ENCODE data around the gene ZNF90. TPM values are rescaled to one million over a fixed set of nuclear protein-coding genes. Genes with fewer than 3 reads are reported as not detected.
"Not testable (repeated sequence)": the region's sequence is repeated elsewhere in the genome, so short reads cannot be mapped to it uniquely, and the experiment has no call there.

Gene ZNF90
- total RNA-seq, 1 donor from 2014 or later: 23.7 TPM

- H3K36me3 Mint-ChIP-seq: peaks cover 51% of the 10 kb centered on the region
- no peak overlapping the region for H3K4me3 Mint-ChIP-seq
- no peaks in the 10 kb centered on the region for H3K27me3 Mint-ChIP-seq
- H3K9me3 Mint-ChIP-seq: peaks cover 12% of the 10 kb centered on the region
- no peak overlapping the region for H3K27ac Mint-ChIP-seq
- DNase-seq (ENCODE audit: extremely low spot score, unreplicated experiment): no peak
- no peaks in the 10 kb centered on the region for H3K4me1 Mint-ChIP-seq (ENCODE audit: unreplicated experiment)
- no peak for TF ChIP-seq CTCF (conservative IDR thresholded peaks at IDR 0.05)
These were observed 47.1 kb downstream of the ZNF90 start for GRCh38 chr19:20124879-20125278.

- H3K36me3 Mint-ChIP-seq: peaks cover 13% of the 10 kb centered on the region
- not testable (repeated sequence) for H3K4me3 Mint-ChIP-seq; H3K4me1 Mint-ChIP-seq (ENCODE audit: unreplicated experiment); H3K9me3 Mint-ChIP-seq; H3K27me3 Mint-ChIP-seq; H3K27ac Mint-ChIP-seq; DNase-seq (ENCODE audit: extremely low spot score, unreplicated experiment)
These were observed 55.1 kb downstream of the ZNF90 start for GRCh38 chr19:20132933-20133332.

- not testable (repeated sequence) for DNase-seq (ENCODE audit: extremely low spot score, unreplicated experiment); H3K36me3 Mint-ChIP-seq; H3K4me3 Mint-ChIP-seq; H3K27me3 Mint-ChIP-seq; H3K27ac Mint-ChIP-seq; H3K9me3 Mint-ChIP-seq; H3K4me1 Mint-ChIP-seq (ENCODE audit: unreplicated experiment)
These were observed 59.9 kb downstream of the ZNF90 start for GRCh38 chr19:20137714-20138113.

- no peak for TF ChIP-seq CTCF (conservative IDR thresholded peaks at IDR 0.05)
- no peak overlapping the region for H3K4me3 Mint-ChIP-seq
- no peaks in the 10 kb centered on the region for H3K27me3 Mint-ChIP-seq
- H3K36me3 Mint-ChIP-seq: no peaks in the 10 kb centered on the region
- no peak for DNase-seq (ENCODE audit: extremely low spot score, unreplicated experiment)
- no peaks in the 10 kb centered on the region for H3K9me3 Mint-ChIP-seq
- H3K4me1 Mint-ChIP-seq (ENCODE audit: unreplicated experiment): no peaks in the 10 kb centered on the region
- no peak overlapping the region for H3K27ac Mint-ChIP-seq
These were observed 73.9 kb downstream of the ZNF90 start for GRCh38 chr19:20151617-20152145.

- H3K4me1 Mint-ChIP-seq (ENCODE audit: unreplicated experiment); H3K36me3 Mint-ChIP-seq; H3K4me3 Mint-ChIP-seq; H3K9me3 Mint-ChIP-seq; H3K27me3 Mint-ChIP-seq; DNase-seq (ENCODE audit: extremely low spot score, unreplicated experiment); H3K27ac Mint-ChIP-seq: not testable (repeated sequence)
These were observed 74.7 kb downstream of the ZNF90 start for GRCh38 chr19:20152506-20152905.

GRCh38 chr19:20153281-20153680, 75.5 kb downstream of the ZNF90 start:
- Mint-ChIP-seq H3K4me3 (no peak overlapping the region), H3K36me3 (no peaks in the 10 kb centered on the region), H3K4me1 (ENCODE audit: unreplicated experiment) (no peaks in the 10 kb centered on the region), H3K27me3 (no peaks in the 10 kb centered on the region), H3K27ac (no peak overlapping the region), H3K9me3 (no peaks in the 10 kb centered on the region)
- TF ChIP-seq CTCF (conservative IDR thresholded peaks at IDR 0.05): no peak
- DNase-seq (ENCODE audit: extremely low spot score, unreplicated experiment): no peak

- Mint-ChIP-seq H3K9me3 (no peaks in the 10 kb centered on the region), H3K27me3 (no peaks in the 10 kb centered on the region), H3K4me3 (no peak overlapping the region), H3K36me3 (no peaks in the 10 kb centered on the region), H3K4me1 (ENCODE audit: unreplicated experiment) (no peaks in the 10 kb centered on the region), H3K27ac (no peak overlapping the region)
- no peak for DNase-seq (ENCODE audit: extremely low spot score, unreplicated experiment)
- TF ChIP-seq CTCF (conservative IDR thresholded peaks at IDR 0.05): no peak
These were observed 76.8 kb downstream of the ZNF90 start for GRCh38 chr19:20154636-20155035.
